ENCODE measurements around the gene TUB. TPM values are rescaled to one million over a fixed set of nuclear protein-coding genes. Genes with fewer than 3 reads are reported as not detected.
A peak's percentile ranks its signal among the peaks of the same experiment; 100 is the strongest.

The TUB gene
- total and polyA plus RNA-seq, 3 experiments from 2014 or later = 0.11 to 0.24 TPM; not detected in 1

GRCh38 chr11:8061555-8062428 is 19.2 kb upstream of the TUB start:
- Mint-ChIP-seq H3K4me3 (no peak overlapping the region), H3K36me3 (peaks cover 0 to 1% (median 0%) of the 10 kb centered on the region in 3 donors), H3K27me3 (peaks cover 0 to 5% of the 10 kb centered on the region in 2 donors), H3K27ac (peak overlapping the region in 1 of 8 donors; percentile 41), H3K9me3 (no peaks in the 10 kb centered on the region), H3K4me1 (no peaks in the 10 kb centered on the region)
- no peak overlapping the region for H3K4me3 ChIP-seq (ENCODE audit: low read length)
- DNase-seq = peak in 1 of 5 donors; percentile 38
- POLR2A ChIA-PET = no interaction called here
- H3K27me3 ChIP-seq (ENCODE audit: insufficient read depth, low read length, poor library complexity, severe bottlenecking) = no peaks in the 10 kb centered on the region
- no peaks in the 10 kb centered on the region for H3K36me3 ChIP-seq (ENCODE audit: insufficient read depth, low read length)
- H3K9me3 ChIP-seq (ENCODE audit: low read length) = no peaks in the 10 kb centered on the region
- H3K4me1 ChIP-seq (ENCODE audit: insufficient read depth, low read length) = no peaks in the 10 kb centered on the region
- CTCF ChIA-PET = interaction anchor here (2.2 kb wide), 1 partner anchor 29 kb away, joined by 7 read pairs; no protein-coding TSS in a partner anchor
- H3K27ac ChIP-seq (ENCODE audit: low read depth, low read length) = no peak overlapping the region

- no peaks in the 10 kb centered on the region for H3K4me1 ChIP-seq (ENCODE audit: insufficient read depth, low read length)
- no peak overlapping the region for H3K27ac ChIP-seq (ENCODE audit: low read depth, low read length)
- H3K9me3 Mint-ChIP-seq = peaks cover 0 to 3% (median 0%) of the 10 kb centered on the region in 5 donors
- DNase-seq = peak in 1 of 5 donors; percentile 8
- H3K27me3 Mint-ChIP-seq = peaks cover 5 to 6% of the 10 kb centered on the region in 2 donors
- POLR2A ChIA-PET = no interaction called here
- H3K27ac Mint-ChIP-seq = no peak overlapping the region
- no peaks in the 10 kb centered on the region for H3K36me3 ChIP-seq (ENCODE audit: insufficient read depth, low read length)
- no peak overlapping the region for H3K4me3 Mint-ChIP-seq
- H3K4me1 Mint-ChIP-seq = no peaks in the 10 kb centered on the region
- no peaks in the 10 kb centered on the region for H3K9me3 ChIP-seq (ENCODE audit: low read length)
- no peaks in the 10 kb centered on the region for H3K27me3 ChIP-seq (ENCODE audit: insufficient read depth, low read length, poor library complexity, severe bottlenecking)
- peaks cover 0 to 1% (median 0%) of the 10 kb centered on the region in 3 donors for H3K36me3 Mint-ChIP-seq
- H3K4me3 ChIP-seq (ENCODE audit: low read length) = no peak overlapping the region
- CTCF ChIA-PET = no interaction called here
Observed at GRCh38 chr11:8062781-8063257, 18.2 kb upstream of the TUB start.

GRCh38 chr11:8063324-8063723 is 17.7 kb upstream of the TUB start:
- CTCF ChIA-PET = no interaction called here
- Mint-ChIP-seq H3K27ac (no peak overlapping the region), H3K9me3 (peaks cover 0 to 3% (median 0%) of the 10 kb centered on the region in 5 donors)

GRCh38 chr11:8065031-8065430 is 16.0 kb upstream of the TUB start:
- no peaks in the 10 kb centered on the region for H3K9me3 ChIP-seq (ENCODE audit: low read length)
- Mint-ChIP-seq H3K4me3 (no peak overlapping the region), H3K9me3 (peaks cover 0 to 3% (median 0%) of the 10 kb centered on the region in 5 donors), H3K36me3 (peaks cover 0 to 1% (median 0%) of the 10 kb centered on the region in 3 donors), H3K27ac (no peak overlapping the region), H3K4me1 (no peaks in the 10 kb centered on the region), H3K27me3 (peaks cover 1 to 16% of the 10 kb centered on the region in 2 donors)
- H3K27me3 ChIP-seq (ENCODE audit: insufficient read depth, low read length, poor library complexity, severe bottlenecking) = no peaks in the 10 kb centered on the region
- H3K36me3 ChIP-seq (ENCODE audit: insufficient read depth, low read length) = no peaks in the 10 kb centered on the region
- H3K27ac ChIP-seq (ENCODE audit: low read depth, low read length) = no peak overlapping the region
- POLR2A ChIA-PET = no interaction called here
- no peaks in the 10 kb centered on the region for H3K4me1 ChIP-seq (ENCODE audit: insufficient read depth, low read length)
- CTCF ChIA-PET = no interaction called here
- no peak overlapping the region for H3K4me3 ChIP-seq (ENCODE audit: low read length)
- DNase-seq = no peak

More at GRCh38 chr11:8063324-8063723, 17.7 kb upstream of the TUB start:
- Mint-ChIP-seq H3K4me3 (no peak overlapping the region), H3K36me3 (peaks cover 0 to 1% (median 0%) of the 10 kb centered on the region in 3 donors), H3K27me3 (peaks cover 3 to 8% of the 10 kb centered on the region in 2 donors), H3K4me1 (no peaks in the 10 kb centered on the region)
- Histone ChIP-seq H3K36me3 (ENCODE audit: insufficient read depth, low read length) (no peaks in the 10 kb centered on the region), H3K27me3 (ENCODE audit: insufficient read depth, low read length, poor library complexity, severe bottlenecking) (no peaks in the 10 kb centered on the region), H3K27ac (ENCODE audit: low read depth, low read length) (no peak overlapping the region), H3K4me3 (ENCODE audit: low read length) (no peak overlapping the region), H3K9me3 (ENCODE audit: low read length) (no peaks in the 10 kb centered on the region), H3K4me1 (ENCODE audit: insufficient read depth, low read length) (no peaks in the 10 kb centered on the region)
- POLR2A ChIA-PET = no interaction called here
- no peak for DNase-seq

GRCh38 chr11:8066036-8066910 is 14.7 kb upstream of the TUB start:
- ChIA-PET CTCF (interaction anchor here (1.5 kb wide), 1 partner anchor 33 kb away, joined by 3 read pairs; no protein-coding TSS in a partner anchor), POLR2A (no interaction called here)
- peak in 1 of 5 donors; percentile 28 for DNase-seq
- Histone ChIP-seq H3K36me3 (ENCODE audit: insufficient read depth, low read length) (no peaks in the 10 kb centered on the region), H3K27ac (ENCODE audit: low read depth, low read length) (no peak overlapping the region), H3K4me1 (ENCODE audit: insufficient read depth, low read length) (no peaks in the 10 kb centered on the region), H3K9me3 (ENCODE audit: low read length) (no peaks in the 10 kb centered on the region), H3K4me3 (ENCODE audit: low read length) (no peak overlapping the region), H3K27me3 (ENCODE audit: insufficient read depth, low read length, poor library complexity, severe bottlenecking) (no peaks in the 10 kb centered on the region)
- Mint-ChIP-seq H3K27me3 (peaks cover 6 to 22% of the 10 kb centered on the region in 2 donors), H3K9me3 (peaks cover 0 to 3% (median 0%) of the 10 kb centered on the region in 5 donors), H3K36me3 (peaks cover 0 to 1% (median 0%) of the 10 kb centered on the region in 3 donors), H3K4me3 (no peak overlapping the region), H3K27ac (no peak overlapping the region), H3K4me1 (no peaks in the 10 kb centered on the region)

- no peaks in the 10 kb centered on the region for H3K36me3 ChIP-seq (ENCODE audit: insufficient read depth, low read length)
- POLR2A ChIA-PET = no interaction called here
- Mint-ChIP-seq H3K36me3 (peaks cover 0 to 1% (median 0%) of the 10 kb centered on the region in 3 donors), H3K27ac (no peak overlapping the region), H3K4me1 (no peaks in the 10 kb centered on the region), H3K4me3 (no peak overlapping the region), H3K9me3 (peaks cover 0 to 3% (median 0%) of the 10 kb centered on the region in 5 donors), H3K27me3 (peaks cover 9 to 29% of the 10 kb centered on the region in 2 donors)
- DNase-seq = no peak
- no peaks in the 10 kb centered on the region for H3K4me1 ChIP-seq (ENCODE audit: insufficient read depth, low read length)
- no peaks in the 10 kb centered on the region for H3K27me3 ChIP-seq (ENCODE audit: insufficient read depth, low read length, poor library complexity, severe bottlenecking)
- no peaks in the 10 kb centered on the region for H3K9me3 ChIP-seq (ENCODE audit: low read length)
- no peak overlapping the region for H3K27ac ChIP-seq (ENCODE audit: low read depth, low read length)
- CTCF ChIA-PET = interaction anchor here (1.5 kb wide), 1 partner anchor 32 kb away, joined by 3 read pairs; no protein-coding TSS in a partner anchor
- no peak overlapping the region for H3K4me3 ChIP-seq (ENCODE audit: low read length)
Observed at GRCh38 chr11:8066911-8067455, 14.0 kb upstream of the TUB start.

GRCh38 chr11:8067567-8067928 is 13.5 kb upstream of the TUB start:
- no peaks in the 10 kb centered on the region for H3K36me3 ChIP-seq (ENCODE audit: insufficient read depth, low read length)

More at GRCh38 chr11:8067567-8067928, 13.5 kb upstream of the TUB start:
- H3K4me1 Mint-ChIP-seq = no peaks in the 10 kb centered on the region
- ChIA-PET CTCF (interaction anchor here (1.5 kb wide), 1 partner anchor 32 kb away, joined by 3 read pairs; no protein-coding TSS in a partner anchor), POLR2A (no interaction called here)
- H3K27ac Mint-ChIP-seq = no peak overlapping the region
- Histone ChIP-seq H3K4me3 (ENCODE audit: low read length) (no peak overlapping the region), H3K9me3 (ENCODE audit: low read length) (no peaks in the 10 kb centered on the region), H3K27ac (ENCODE audit: low read depth, low read length) (no peak overlapping the region), H3K27me3 (ENCODE audit: insufficient read depth, low read length, poor library complexity, severe bottlenecking) (no peaks in the 10 kb centered on the region), H3K4me1 (ENCODE audit: insufficient read depth, low read length) (no peaks in the 10 kb centered on the region)
- peaks cover 0 to 3% (median 0%) of the 10 kb centered on the region in 5 donors for H3K9me3 Mint-ChIP-seq
- H3K27me3 Mint-ChIP-seq = peaks cover 9 to 32% of the 10 kb centered on the region in 2 donors
- DNase-seq = peak in 1 of 5 donors; percentile 19
- H3K36me3 Mint-ChIP-seq = peaks cover 0 to 1% (median 0%) of the 10 kb centered on the region in 3 donors
- no peak overlapping the region for H3K4me3 Mint-ChIP-seq

All from CD8-positive, alpha-beta memory T cell (primary cell).